Measurements from ENCODE around the gene YIF1B. TPM values are rescaled to one million over a fixed set of nuclear protein-coding genes. Genes with fewer than 3 reads are reported as not detected.

Gene YIF1B
- total and polyA plus RNA-seq, 2 experiments from 2014 or later, result 82.8 to 106 TPM

DNA sequence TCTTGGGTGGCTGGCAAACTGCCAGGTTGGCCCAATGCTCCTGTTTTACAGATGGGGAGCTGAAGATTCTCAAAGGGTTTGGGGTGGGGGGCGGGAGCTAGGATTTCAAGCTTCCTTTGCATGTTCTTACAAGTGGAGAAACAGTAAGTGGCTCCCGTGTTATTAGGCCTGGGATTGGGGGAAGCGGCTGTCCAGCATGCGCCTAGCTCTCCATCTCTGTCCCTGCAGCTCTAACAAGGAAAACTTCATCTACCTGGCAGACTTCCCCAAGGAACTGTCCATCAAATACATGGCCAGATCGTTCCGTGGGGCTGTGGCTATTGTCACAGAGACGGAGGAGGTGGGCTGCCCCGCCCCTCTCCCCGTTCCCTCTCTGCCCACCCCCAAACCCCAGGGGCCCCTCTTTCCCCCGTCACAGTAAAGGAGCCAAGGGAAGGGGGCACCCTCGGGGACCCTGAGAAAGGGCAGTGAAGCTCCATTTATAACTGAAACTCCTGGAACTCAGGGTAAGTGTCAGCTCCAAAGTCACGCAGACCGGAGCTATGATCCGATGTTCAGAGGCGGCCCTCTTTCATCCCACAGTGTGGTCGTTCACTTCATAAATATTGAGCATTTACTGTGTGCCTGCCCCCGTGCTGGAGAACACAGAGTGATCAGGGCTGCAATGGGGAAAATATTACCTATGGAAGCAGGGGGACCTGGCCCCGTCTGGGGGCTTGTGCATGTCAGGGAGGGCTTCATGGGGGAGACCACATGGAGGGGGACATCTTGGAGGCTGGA lies 43.7 kb upstream of the YIF1B start (continued):
- TF ChIP-seq, protein P1, sequence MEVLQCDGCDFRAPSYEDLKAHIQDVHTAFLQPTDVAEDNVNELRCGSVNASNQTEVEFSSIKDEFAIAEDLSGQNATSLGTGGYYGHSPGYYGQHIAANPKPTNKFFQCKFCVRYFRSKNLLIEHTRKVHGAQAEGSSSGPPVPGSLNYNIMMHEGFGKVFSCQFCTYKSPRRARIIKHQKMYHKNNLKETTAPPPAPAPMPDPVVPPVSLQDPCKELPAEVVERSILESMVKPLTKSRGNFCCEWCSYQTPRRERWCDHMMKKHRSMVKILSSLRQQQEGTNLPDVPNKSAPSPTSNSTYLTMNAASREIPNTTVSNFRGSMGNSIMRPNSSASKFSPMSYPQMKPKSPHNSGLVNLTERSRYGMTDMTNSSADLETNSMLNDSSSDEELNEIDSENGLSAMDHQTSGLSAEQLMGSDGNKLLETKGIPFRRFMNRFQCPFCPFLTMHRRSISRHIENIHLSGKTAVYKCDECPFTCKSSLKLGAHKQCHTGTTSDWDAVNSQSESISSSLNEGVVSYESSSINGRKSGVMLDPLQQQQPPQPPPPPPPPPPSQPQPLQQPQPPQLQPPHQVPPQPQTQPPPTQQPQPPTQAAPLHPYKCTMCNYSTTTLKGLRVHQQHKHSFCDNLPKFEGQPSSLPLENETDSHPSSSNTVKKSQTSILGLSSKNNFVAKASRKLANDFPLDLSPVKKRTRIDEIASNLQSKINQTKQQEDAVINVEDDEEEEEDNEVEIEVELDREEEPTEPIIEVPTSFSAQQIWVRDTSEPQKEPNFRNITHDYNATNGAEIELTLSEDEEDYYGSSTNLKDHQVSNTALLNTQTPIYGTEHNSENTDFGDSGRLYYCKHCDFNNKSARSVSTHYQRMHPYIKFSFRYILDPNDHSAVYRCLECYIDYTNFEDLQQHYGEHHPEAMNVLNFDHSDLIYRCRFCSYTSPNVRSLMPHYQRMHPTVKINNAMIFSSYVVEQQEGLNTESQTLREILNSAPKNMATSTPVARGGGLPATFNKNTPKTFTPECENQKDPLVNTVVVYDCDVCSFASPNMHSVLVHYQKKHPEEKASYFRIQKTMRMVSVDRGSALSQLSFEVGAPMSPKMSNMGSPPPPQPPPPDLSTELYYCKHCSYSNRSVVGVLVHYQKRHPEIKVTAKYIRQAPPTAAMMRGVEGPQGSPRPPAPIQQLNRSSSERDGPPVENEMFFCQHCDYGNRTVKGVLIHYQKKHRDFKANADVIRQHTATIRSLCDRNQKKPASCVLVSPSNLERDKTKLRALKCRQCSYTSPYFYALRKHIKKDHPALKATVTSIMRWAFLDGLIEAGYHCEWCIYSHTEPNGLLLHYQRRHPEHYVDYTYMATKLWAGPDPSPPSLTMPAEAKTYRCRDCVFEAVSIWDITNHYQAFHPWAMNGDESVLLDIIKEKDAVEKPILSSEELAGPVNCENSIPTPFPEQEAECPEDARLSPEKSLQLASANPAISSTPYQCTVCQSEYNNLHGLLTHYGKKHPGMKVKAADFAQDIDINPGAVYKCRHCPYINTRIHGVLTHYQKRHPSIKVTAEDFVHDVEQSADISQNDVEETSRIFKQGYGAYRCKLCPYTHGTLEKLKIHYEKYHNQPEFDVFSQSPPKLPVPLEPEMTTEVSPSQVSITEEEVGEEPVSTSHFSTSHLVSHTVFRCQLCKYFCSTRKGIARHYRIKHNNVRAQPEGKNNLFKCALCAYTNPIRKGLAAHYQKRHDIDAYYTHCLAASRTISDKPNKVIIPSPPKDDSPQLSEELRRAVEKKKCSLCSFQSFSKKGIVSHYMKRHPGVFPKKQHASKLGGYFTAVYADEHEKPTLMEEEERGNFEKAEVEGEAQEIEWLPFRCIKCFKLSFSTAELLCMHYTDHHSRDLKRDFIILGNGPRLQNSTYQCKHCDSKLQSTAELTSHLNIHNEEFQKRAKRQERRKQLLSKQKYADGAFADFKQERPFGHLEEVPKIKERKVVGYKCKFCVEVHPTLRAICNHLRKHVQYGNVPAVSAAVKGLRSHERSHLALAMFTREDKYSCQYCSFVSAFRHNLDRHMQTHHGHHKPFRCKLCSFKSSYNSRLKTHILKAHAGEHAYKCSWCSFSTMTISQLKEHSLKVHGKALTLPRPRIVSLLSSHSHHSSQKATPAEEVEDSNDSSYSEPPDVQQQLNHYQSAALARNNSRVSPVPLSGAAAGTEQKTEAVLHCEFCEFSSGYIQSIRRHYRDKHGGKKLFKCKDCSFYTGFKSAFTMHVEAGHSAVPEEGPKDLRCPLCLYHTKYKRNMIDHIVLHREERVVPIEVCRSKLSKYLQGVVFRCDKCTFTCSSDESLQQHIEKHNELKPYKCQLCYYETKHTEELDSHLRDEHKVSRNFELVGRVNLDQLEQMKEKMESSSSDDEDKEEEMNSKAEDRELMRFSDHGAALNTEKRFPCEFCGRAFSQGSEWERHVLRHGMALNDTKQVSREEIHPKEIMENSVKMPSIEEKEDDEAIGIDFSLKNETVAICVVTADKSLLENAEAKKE (CRISPR knock-in tag; IDR thresholded peaks at IDR 0.05), result no peak

DNA sequence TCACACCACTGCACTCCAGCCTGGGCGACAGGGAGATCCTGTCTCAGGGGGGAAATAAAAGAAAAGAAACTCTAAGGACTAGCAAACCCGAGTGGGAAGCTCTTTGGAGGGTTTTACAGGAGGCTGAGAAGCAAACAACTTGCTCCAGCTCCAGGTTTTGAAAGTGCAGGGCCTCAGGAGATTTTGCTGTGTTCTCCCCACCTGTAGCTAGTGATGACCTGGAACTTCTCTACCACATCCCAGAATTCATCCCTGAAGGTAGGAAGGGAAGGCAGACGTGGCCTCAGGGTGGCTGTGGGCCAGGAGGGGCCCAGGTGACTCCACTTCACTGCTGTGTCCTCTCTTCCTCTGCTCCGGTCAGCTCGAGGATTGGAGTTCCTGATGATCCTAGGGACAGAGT lies 42.3 kb upstream of the YIF1B start:
- Mint-ChIP-seq H3K4me1 (peaks cover 22% of the 10 kb centered on the region), H3K27me3 (ENCODE audit: insufficient read depth, low read depth, poor library complexity) (peaks cover 27% of the 10 kb centered on the region), H3K36me3 (ENCODE audit: low read depth) (no peaks in the 10 kb centered on the region; the same call in 2 of the 3 replicates), H3K9me3 (no peaks in the 10 kb centered on the region), H3K4me3 (no peak overlapping the region), H3K27ac (no peak overlapping the region)
- H3K27ac ChIP-seq (ENCODE audit: low read depth), result no peak overlapping the region
- no peak overlapping the region for H2AFZ ChIP-seq
- H3F3A ChIP-seq (replicated peaks; ENCODE audit: low read depth), result 0 out of 2 replicates have a peak, but pooled peaks cover 14% of the 10 kb centered on the region
- TF ChIP-seq EZH2phosphoT487 (IDR thresholded peaks at IDR 0.05; ENCODE audit: unreplicated experiment), result no peak
- TF ChIP-seq, protein P2, sequence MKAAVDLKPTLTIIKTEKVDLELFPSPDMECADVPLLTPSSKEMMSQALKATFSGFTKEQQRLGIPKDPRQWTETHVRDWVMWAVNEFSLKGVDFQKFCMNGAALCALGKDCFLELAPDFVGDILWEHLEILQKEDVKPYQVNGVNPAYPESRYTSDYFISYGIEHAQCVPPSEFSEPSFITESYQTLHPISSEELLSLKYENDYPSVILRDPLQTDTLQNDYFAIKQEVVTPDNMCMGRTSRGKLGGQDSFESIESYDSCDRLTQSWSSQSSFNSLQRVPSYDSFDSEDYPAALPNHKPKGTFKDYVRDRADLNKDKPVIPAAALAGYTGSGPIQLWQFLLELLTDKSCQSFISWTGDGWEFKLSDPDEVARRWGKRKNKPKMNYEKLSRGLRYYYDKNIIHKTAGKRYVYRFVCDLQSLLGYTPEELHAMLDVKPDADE (IDR thresholded peaks at IDR 0.05), result no peak
- TF ChIP-seq EZH2 (IDR thresholded peaks at IDR 0.05; ENCODE audit: low read depth, unreplicated experiment), result no peak
- TF ChIP-seq, protein P3, sequence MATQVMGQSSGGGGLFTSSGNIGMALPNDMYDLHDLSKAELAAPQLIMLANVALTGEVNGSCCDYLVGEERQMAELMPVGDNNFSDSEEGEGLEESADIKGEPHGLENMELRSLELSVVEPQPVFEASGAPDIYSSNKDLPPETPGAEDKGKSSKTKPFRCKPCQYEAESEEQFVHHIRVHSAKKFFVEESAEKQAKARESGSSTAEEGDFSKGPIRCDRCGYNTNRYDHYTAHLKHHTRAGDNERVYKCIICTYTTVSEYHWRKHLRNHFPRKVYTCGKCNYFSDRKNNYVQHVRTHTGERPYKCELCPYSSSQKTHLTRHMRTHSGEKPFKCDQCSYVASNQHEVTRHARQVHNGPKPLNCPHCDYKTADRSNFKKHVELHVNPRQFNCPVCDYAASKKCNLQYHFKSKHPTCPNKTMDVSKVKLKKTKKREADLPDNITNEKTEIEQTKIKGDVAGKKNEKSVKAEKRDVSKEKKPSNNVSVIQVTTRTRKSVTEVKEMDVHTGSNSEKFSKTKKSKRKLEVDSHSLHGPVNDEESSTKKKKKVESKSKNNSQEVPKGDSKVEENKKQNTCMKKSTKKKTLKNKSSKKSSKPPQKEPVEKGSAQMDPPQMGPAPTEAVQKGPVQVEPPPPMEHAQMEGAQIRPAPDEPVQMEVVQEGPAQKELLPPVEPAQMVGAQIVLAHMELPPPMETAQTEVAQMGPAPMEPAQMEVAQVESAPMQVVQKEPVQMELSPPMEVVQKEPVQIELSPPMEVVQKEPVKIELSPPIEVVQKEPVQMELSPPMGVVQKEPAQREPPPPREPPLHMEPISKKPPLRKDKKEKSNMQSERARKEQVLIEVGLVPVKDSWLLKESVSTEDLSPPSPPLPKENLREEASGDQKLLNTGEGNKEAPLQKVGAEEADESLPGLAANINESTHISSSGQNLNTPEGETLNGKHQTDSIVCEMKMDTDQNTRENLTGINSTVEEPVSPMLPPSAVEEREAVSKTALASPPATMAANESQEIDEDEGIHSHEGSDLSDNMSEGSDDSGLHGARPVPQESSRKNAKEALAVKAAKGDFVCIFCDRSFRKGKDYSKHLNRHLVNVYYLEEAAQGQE (IDR thresholded peaks at IDR 0.05; ENCODE audit: unreplicated experiment), result no peak
- TF ChIP-seq ZNF114 (CRISPR knock-in tag; IDR thresholded peaks at IDR 0.05), result no peak
- TF ChIP-seq ZNF331 (CRISPR knock-in tag; IDR thresholded peaks at IDR 0.05; ENCODE audit: low read depth), result no peak
- TF ChIP-seq CREB1 (CRISPR knock-in tag; IDR thresholded peaks at IDR 0.05; ENCODE audit: low read depth), result no peak
- peaks cover 12% of the 10 kb centered on the region for H3K4me1 ChIP-seq (ENCODE audit: insufficient read depth)
- no peaks in the 10 kb centered on the region; the same call in 1 of the 2 replicates for H4K20me1 ChIP-seq (replicated peaks; ENCODE audit: insufficient read depth)
- H3K36me3 ChIP-seq (ENCODE audit: insufficient read depth), result no peaks in the 10 kb centered on the region
- no peak overlapping the region for H3K4me3 ChIP-seq
- ATAC-seq (no peak), DNase-seq (ENCODE audit: low spot score) (no peak)
- no peaks in the 10 kb centered on the region for H3K79me2 ChIP-seq (replicated peaks; ENCODE audit: insufficient read depth)
- H3K4me2 ChIP-seq, result no peak overlapping the region
- H3K9me2 ChIP-seq (ENCODE audit: insufficient read depth), result no peaks in the 10 kb centered on the region
- peaks cover 29% of the 10 kb centered on the region for H3K27me3 ChIP-seq (ENCODE audit: insufficient read depth)
